AG08395 (cell line): ENCODE measurements around the gene EIF4A3.
"Not testable (repeated sequence)": the region's sequence is repeated elsewhere in the genome, so short reads cannot be mapped to it uniquely, and the experiment has no call there.

Source experiments
- DNase-seq: peaks from one replicate; pipeline ENCODE4 v3.0.0; 2012; ENCODE audit warnings: mixed read lengths, low spot score

Gene EIF4A3

DNA sequence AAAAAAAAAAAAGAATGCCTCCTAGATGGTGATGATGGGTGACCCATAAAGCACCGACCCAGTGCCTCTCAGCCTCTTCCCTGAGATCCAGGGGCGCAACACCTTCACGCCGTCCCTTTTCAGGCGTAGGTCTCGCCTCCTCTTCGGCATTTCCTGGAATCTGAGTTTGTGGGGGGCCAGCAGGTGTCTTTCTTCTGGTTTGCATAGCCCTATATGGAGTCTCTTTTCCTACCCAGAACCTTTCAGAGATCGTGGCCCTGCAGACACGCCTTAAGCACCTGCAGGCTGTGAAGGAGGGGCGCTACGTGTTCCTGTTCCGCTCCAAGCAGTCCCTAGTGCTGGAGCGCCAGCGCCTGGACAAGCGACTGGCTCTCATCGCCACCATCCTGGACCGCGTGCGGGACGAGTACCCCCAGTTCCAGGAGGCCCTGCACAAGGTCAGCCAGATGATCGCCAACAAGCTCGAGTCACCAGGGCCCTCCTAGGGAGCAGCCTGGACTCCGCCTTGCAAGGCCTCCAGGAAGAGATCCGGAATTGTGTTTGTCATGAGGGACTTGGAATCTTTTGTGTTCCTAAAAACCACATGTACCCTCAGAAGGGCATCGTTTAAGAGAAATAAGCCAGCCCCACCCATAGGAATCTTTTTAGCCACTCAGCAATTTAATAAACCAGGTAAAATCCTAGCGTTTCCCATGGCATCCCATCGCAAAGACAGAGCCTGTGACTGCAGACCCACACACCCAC, 47.5 kb downstream of the EIF4A3 start:
- no peak for DNase-seq

DNA sequence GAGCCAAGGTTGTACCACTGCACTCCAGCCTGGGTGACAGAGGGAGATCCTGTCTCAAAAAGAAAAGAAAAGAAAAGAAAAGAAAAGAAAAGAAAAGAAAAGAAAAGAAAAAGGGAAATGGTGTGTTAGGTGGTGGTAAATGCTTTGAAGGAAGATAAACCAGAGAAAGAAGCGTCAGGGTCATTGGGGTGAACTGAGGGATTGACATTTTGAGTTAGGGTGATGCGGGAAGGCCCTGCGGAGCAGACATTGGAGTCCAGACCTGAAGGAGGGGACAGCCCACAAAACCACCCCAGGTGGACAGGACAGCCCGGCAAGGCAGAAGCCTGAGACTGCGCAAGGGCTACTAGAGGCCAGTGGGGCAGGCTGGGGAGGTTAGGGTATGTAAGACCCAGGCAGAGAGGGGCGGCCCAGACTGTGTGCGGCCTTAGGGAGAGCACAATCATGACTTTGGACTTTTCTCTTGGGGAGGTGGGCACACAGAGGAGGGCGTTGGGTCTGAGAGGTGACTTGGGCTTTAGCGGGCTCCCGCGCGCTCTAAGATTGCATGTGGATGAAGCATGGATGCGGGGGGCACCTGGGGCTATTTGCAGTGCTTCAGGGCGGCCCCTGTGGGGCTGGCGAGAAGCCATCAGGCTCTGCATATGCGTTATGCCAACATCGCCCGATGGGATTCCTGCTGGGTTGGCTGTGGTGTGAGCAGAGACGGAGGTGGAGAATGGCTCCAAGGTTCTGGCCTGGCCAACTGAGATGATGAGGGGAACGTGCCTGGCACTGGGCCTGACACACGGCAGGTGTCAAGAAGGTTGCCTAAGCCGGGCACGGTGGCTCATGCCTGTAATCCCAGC, 48.9 kb downstream of the EIF4A3 start:
- DNase-seq: no peak

DNA sequence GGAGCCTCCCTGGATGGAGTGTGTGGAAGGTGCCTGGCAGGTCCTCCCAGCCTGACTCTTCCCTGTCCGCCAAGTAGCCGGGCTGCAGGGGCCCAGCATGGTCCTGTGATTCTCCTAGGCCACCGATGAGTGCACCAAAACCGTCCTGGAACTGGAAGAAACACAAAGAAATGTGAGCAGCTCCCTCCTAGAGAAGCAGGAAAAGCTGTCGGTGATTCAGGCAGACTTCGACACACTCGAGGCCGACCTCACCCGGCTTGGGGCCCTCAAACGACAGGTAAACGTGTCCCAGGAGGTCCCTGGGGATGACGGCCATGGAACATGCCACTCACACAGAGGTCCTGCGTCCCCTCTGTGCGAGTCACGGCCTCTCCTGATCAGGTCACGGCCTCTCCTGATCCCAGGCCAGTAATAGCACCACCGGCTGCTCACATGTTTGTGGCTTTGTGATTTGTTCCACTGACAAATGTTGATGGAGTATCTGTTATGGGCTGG, 49.8 kb downstream of the EIF4A3 start:
- DNase-seq: no peak

DNA sequence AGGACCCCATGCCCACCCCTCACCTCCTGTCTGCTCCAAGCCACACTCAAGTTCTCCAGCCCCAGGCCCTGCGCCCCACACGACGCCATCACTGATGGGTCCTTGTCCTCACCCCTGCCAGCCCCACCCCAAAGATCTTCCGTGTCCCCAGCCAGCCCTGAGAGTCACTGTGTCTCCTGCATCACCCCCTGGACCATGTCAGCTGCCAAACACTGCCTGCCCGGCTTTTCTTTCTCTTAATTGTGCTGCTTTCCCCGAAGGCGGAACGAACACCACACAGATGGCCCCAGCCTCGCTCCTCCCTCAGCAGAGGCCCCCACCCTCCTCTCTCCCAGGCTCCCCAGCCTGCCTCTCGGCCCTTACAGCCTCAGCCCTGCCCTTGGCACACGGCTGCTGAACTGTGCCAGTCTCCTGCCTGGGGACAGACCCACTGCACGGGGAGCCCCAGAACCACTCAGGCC, 50.3 kb downstream of the EIF4A3 start:
- DNase-seq: no peak

DNA sequence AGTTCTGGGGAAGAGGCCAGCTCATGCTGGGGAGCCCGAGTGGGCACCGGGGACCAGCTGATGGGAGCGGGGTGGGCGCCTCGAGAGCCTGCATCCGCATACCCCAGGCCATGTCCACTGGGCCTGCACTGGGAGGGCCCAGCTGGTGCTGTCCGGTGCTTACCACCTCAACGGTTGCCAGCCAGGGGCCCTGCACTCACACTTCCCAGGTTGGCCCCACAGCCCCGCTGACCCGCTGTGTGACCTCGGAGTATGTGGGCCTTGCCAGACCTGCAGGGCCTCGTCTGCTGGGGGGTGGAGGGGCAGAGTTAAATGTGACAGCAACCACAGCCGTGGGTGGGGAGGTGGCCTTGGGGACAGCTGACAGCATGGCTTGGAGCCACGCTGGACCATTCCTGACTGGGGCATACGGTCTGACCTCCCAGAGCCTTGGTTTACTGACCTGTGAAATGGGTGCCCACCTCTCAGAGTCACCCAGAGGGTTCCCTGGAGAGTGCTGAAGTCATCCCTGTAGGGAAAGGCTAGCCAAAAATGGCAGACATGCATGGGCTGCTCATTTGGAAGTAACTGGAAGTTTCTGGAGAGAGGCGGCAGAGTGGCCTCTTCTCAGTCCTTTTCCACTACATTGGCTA, 51.0 kb downstream of the EIF4A3 start:
- DNase-seq: no peak

DNA sequence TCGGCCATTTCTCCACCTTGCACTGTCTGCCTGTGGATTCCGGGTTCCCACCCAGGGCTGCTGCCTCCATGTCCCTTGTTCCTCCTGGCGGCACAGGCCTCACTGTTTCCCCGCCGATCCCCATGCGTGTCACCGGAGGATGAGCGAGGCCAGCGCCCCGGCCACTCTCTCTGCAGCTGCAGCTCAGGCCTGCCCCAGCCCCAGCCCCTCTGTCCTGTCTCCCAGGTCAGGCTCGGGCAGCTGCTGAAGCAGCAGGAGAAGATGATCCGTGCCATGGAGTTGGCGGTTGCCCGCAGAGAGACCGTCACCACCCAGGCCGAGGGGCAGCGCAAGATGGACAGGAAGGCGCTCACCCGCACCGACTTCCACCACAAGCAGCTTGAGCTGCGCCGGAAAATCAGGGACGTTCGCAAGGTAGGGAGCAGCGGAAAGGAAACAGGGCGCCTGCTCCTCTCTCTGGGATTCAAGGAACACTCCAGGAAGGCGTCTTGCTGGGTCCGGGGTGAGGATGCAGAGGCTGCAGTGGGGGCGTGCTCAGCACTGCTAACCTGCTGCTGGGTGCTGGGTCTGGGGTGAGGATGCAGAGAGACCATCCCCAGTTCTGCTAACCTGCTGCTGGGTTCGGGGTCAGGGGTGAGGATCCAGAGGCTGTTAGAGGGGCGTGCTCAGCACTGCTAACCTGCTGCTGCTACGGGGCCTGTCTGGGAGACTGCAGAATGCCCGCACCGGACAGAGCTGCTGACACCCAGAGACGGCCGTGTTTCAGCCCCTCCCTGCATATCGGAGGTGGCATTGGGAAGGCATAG, 51.7 kb downstream of the EIF4A3 start:
- no peak for DNase-seq

DNA sequence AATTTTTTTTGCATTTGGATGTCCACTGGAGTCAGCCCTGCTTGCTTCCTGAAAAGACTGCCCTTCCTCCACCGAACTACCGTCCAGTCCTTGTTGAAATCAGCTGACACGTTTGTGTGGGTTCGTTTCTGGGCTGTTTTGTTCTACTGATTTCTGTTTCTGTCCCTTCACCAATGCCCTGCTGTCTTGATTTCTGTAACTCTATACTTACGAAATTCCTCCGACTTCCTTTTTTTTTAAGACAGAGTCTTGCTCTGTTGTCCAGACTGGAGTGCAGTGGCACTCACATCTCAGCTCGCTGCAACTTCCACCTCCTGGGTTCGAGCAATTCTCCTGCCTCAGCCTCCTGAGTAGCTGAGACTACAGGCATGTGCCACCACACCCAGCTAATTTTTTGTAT, 54.0 kb downstream of the EIF4A3 start:
- no peak for DNase-seq

DNA sequence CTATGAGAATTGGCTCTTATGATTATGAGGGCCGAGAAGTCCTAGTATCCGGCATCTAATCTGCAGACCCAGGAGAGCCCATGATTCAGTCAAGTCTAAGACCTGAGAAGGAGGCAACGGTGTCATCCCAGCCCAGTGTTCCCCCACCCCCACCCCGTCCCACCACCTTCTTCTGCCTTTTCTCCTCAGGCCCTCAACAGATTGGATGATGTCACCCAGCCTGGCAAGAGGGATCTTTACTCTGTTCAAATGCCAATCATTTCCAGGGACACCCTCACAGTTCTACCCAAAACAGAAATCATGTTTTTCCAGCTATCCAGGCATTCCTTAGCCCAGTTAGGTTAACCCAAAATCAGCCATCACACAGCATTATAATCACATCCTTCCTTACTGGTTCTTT, 55.6 kb downstream of the EIF4A3 start:
- DNase-seq: no peak

DNA sequence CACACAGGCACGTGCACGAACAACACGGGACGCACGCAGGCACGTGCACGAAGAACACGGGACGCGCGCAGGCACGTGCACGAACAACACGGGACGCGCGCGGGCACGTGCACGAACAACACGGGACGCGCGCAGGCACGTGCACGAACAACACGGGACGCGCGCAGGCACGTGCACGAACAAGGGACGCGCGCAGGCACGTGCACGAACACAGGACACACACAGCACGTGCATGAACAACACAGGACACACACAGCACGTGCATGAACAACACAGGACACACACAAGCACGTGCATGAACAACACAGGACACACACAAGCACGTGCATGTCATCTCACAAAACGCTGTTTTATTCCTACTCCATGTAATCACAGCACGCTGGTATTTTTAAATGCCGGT, 56.8 kb downstream of the EIF4A3 start:
- not testable (repeated sequence) for DNase-seq

DNA sequence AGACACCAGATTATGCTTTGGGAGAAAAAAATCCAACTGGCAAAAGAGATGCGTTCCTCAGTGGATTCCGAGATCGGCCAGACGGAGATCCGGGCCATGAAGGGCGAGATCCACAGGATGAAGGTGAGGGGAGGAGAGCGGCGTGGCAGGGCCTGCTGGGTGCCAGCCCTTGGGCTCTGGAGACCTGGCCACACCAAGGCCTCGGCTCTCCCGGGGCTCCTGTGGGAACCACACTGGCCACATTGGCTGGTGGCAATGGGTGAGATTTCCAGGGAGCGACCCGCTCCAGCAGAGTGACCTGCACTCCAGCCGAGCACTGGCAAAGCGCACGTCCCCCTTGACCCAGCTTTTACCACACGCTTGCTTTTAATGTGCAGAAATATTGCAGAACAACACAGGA, 57.2 kb downstream of the EIF4A3 start:
- no peak for DNase-seq

DNA sequence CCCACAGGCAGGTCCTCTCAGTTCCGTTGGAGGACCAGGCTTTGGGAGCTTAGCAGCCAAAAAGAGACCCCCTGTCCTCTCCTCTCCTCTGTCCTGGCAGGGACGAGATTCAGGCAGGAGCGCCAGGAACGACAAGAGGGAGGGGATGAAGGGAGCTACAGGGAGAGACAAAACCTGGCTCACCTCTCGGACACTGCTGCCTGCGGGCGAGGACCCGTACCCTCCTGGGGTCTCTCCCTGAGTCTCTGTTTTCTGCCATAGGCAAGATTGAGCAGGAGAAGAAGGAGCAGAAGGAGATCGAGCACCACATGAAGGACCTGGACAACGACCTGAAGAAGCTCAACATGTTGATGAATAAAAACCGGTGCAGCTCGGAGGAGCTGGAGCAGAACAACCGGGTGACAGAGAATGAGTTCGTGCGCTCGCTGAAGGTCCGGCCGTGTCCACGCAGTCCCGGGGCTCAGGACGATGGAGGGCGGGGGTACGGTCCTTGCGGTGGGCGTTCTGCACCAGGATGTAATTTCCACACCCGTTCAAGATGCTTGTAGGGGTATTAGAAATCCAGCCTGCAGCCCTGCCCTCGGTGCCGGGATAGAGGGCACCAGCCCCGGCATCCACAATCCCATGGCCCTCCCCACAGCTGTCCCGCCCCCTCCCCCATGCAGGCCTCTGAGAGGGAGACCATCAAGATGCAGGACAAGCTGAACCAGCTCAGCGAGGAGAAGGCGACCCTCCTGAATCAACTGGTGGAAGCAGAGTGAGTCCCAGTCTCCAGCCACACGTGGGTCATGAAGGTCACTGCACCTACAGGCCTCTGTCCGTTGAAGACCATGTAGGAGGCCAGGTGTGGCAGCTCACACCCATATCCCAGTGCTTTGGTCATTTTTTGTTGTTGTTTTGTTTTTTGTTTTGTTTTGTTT, 59.3 kb downstream of the EIF4A3 start:
- DNase-seq: no peak

DNA sequence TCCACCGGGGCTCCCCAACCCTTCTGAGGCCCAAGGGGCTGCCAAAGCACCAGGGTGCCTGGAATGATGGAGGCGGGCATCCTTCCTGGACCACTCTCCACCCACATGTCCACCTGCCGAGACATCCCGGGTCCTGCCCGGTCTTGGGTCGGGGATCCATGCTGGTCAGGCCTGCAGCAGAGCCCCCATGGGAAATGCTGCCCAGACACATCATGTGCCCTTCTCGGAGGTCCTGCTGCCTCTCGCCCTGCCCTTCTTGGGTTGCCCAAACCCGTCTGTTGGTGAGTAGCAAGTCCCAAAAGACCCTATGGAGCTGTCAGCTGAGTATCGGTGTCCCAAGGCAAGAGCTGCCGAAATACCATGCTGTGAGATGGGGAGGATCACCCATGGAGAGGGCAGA, 60.3 kb downstream of the EIF4A3 start:
- no peak for DNase-seq

DNA sequence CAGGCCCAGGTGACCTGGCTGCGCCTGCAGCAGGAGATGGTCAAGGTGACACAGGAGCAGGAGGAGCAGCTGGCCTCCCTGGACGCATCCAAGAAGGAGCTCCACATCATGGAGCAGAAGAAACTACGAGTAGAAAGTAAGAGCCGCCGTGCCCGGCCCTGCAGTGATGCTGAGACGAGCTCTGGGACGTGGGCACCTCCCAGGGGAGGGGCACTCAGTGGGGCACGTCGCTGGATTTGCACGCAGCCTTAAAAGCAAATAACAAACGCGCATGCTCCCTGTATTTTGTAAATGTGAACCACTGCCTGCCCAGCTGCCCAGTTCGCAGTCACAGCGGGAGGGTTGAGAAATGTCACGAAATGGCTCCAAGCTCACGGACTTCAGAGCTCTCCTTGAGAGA, 60.8 kb downstream of the EIF4A3 start:
- DNase-seq: no peak

DNA sequence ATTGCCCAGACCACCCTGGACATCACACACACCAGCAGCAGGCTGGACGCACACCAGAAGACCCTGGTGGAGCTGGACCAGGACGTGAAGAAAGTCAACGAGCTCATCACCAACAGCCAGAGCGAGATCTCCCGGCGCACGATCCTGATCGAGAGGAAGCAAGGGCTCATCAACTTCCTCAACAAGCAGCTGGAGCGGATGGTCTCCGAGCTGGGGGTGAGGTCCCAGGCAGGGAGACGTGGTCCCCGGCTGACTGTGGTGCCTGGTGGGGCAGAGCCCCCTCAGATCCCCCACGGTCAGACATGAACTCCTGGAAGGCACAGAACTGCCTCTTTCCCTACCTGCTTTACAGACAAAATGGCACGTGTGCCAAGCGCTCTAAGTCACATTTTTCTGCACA, 62.2 kb downstream of the EIF4A3 start:
- no peak for DNase-seq
